ENCODE data around the gene CHST5.

CHST5 gene

GRCh38 chr16:75535901-75536300 is at the start of gene CHST5:
TSS of gene CHST5 (minus strand) at chr16:75536108. CDS start at chr16:75530384, 5,724 bp downstream.
- Mint-ChIP-seq H3K27me3 (no peaks in the 10 kb centered on the region), H3K27ac (no peak within 1 kb of the TSS), H3K9me3 (no peaks in the 10 kb centered on the region), H3K4me1 (ENCODE audit: low read depth) (peaks cover 2% of the 10 kb centered on the region), H3K36me3 (ENCODE audit: low read depth) (no peaks in the 10 kb centered on the region), H3K4me3 (no peak within 1 kb of the TSS)
- DNase-seq = no peak

GRCh38 chr16:75584108-75584507 is 48.2 kb upstream of the CHST5 start:
- Mint-ChIP-seq H3K27me3 (no peaks in the 10 kb centered on the region), H3K27ac (peak overlapping the region; percentile 22), H3K36me3 (ENCODE audit: low read depth) (peaks cover 35% of the 10 kb centered on the region), H3K4me1 (ENCODE audit: low read depth) (peaks cover 7% of the 10 kb centered on the region), H3K4me3 (no peak overlapping the region), H3K9me3 (no peaks in the 10 kb centered on the region)
- DNase-seq = no peak

GRCh38 chr16:75579281-75579834 is 43.5 kb upstream of the CHST5 start:
- peak overlapping the region; percentile 35 for H3K27ac Mint-ChIP-seq
- DNase-seq = no peak
- no peaks in the 10 kb centered on the region for H3K9me3 Mint-ChIP-seq
- H3K27me3 Mint-ChIP-seq = no peaks in the 10 kb centered on the region
- peaks cover 22% of the 10 kb centered on the region for H3K4me1 Mint-ChIP-seq (ENCODE audit: low read depth)
- peaks cover 57% of the 10 kb centered on the region for H3K36me3 Mint-ChIP-seq (ENCODE audit: low read depth)
- no peak overlapping the region for H3K4me3 Mint-ChIP-seq

GRCh38 chr16:75578725-75579124 is 42.8 kb upstream of the CHST5 start:
- Mint-ChIP-seq H3K36me3 (ENCODE audit: low read depth) (peaks cover 64% of the 10 kb centered on the region), H3K4me1 (ENCODE audit: low read depth) (peaks cover 23% of the 10 kb centered on the region), H3K9me3 (no peaks in the 10 kb centered on the region), H3K27me3 (no peaks in the 10 kb centered on the region), H3K27ac (peak overlapping the region; percentile 35), H3K4me3 (no peak overlapping the region)
- no peak for DNase-seq

- H3K36me3 Mint-ChIP-seq (ENCODE audit: low read depth) = peaks cover 69% of the 10 kb centered on the region
- DNase-seq = peak; percentile 2
- H3K4me3 Mint-ChIP-seq = no peak overlapping the region
- no peaks in the 10 kb centered on the region for H3K27me3 Mint-ChIP-seq
- H3K9me3 Mint-ChIP-seq = no peaks in the 10 kb centered on the region
- peak overlapping the region; percentile 35 for H3K27ac Mint-ChIP-seq
- peaks cover 26% of the 10 kb centered on the region for H3K4me1 Mint-ChIP-seq (ENCODE audit: low read depth)
These were observed 42.3 kb upstream of the CHST5 start for GRCh38 chr16:75578212-75578611.

GRCh38 chr16:75576384-75576811 is 40.5 kb upstream of the CHST5 start:
- Mint-ChIP-seq H3K4me1 (ENCODE audit: low read depth) (peaks cover 36% of the 10 kb centered on the region), H3K27me3 (no peaks in the 10 kb centered on the region), H3K4me3 (no peak overlapping the region), H3K9me3 (no peaks in the 10 kb centered on the region), H3K27ac (peak overlapping the region; percentile 31), H3K36me3 (ENCODE audit: low read depth) (peaks cover 85% of the 10 kb centered on the region)
- no peak for DNase-seq

- peak overlapping the region; percentile 31 for H3K27ac Mint-ChIP-seq
- H3K27me3 Mint-ChIP-seq = no peaks in the 10 kb centered on the region
- no peaks in the 10 kb centered on the region for H3K9me3 Mint-ChIP-seq
- DNase-seq = no peak
- H3K4me1 Mint-ChIP-seq (ENCODE audit: low read depth) = peaks cover 40% of the 10 kb centered on the region
- no peak overlapping the region for H3K4me3 Mint-ChIP-seq
- H3K36me3 Mint-ChIP-seq (ENCODE audit: low read depth) = peaks cover 87% of the 10 kb centered on the region
These were observed 40.0 kb upstream of the CHST5 start for GRCh38 chr16:75575958-75576357.

- Mint-ChIP-seq H3K27ac (peak overlapping the region; percentile 27), H3K27me3 (no peaks in the 10 kb centered on the region), H3K36me3 (ENCODE audit: low read depth) (peaks cover 89% of the 10 kb centered on the region), H3K4me3 (no peak overlapping the region), H3K9me3 (no peaks in the 10 kb centered on the region), H3K4me1 (ENCODE audit: low read depth) (peaks cover 45% of the 10 kb centered on the region)
- no peak for DNase-seq
These were observed 38.0 kb upstream of the CHST5 start for GRCh38 chr16:75573955-75574354.

GRCh38 chr16:75572864-75573542 is 37.1 kb upstream of the CHST5 start:
- Mint-ChIP-seq H3K9me3 (no peaks in the 10 kb centered on the region), H3K27me3 (no peaks in the 10 kb centered on the region), H3K4me1 (ENCODE audit: low read depth) (peaks cover 50% of the 10 kb centered on the region), H3K36me3 (ENCODE audit: low read depth) (peaks cover 90% of the 10 kb centered on the region), H3K27ac (peak overlapping the region; percentile 22), H3K4me3 (no peak overlapping the region)
- no peak for DNase-seq

GRCh38 chr16:75570396-75571065 is 34.6 kb upstream of the CHST5 start:
- Mint-ChIP-seq H3K36me3 (ENCODE audit: low read depth) (peaks cover 78% of the 10 kb centered on the region), H3K4me1 (ENCODE audit: low read depth) (peaks cover 57% of the 10 kb centered on the region), H3K9me3 (no peaks in the 10 kb centered on the region), H3K27ac (peak overlapping the region; percentile 82), H3K4me3 (no peak overlapping the region), H3K27me3 (no peaks in the 10 kb centered on the region)
- no peak for DNase-seq

- Mint-ChIP-seq H3K27me3 (peaks cover 9% of the 10 kb centered on the region), H3K4me3 (peak overlapping the region; percentile 97), H3K4me1 (ENCODE audit: low read depth) (peaks cover 59% of the 10 kb centered on the region), H3K27ac (peak overlapping the region; percentile 84), H3K9me3 (no peaks in the 10 kb centered on the region), H3K36me3 (ENCODE audit: low read depth) (peaks cover 56% of the 10 kb centered on the region)
- DNase-seq = no peak
These were observed 32.0 kb upstream of the CHST5 start for GRCh38 chr16:75567911-75568310.

- Mint-ChIP-seq H3K27ac (peak overlapping the region; percentile 84), H3K27me3 (peaks cover 14% of the 10 kb centered on the region), H3K36me3 (ENCODE audit: low read depth) (peaks cover 45% of the 10 kb centered on the region), H3K4me3 (peak overlapping the region; percentile 97), H3K4me1 (ENCODE audit: low read depth) (peaks cover 52% of the 10 kb centered on the region), H3K9me3 (no peaks in the 10 kb centered on the region)
- peak; percentile 48 for DNase-seq
These were observed 30.9 kb upstream of the CHST5 start for GRCh38 chr16:75566758-75567255.

- Mint-ChIP-seq H3K4me3 (peak within 1 kb of the TSS; percentile 97), H3K36me3 (ENCODE audit: low read depth) (peaks cover 39% of the 10 kb centered on the region), H3K9me3 (no peaks in the 10 kb centered on the region), H3K27me3 (peaks cover 14% of the 10 kb centered on the region), H3K27ac (peak within 1 kb of the TSS; percentile 98), H3K4me1 (ENCODE audit: low read depth) (peaks cover 51% of the 10 kb centered on the region)
- peak; percentile 95 for DNase-seq
These were observed 30.3 kb upstream of the CHST5 start, which contains the start of gene GABARAPL2 for GRCh38 chr16:75566040-75566757. TSS of gene GABARAPL2 (plus strand) at chr16:75566379. CDS start at chr16:75566487, 108 bp downstream.

- peak overlapping the region; percentile 97 for H3K4me3 Mint-ChIP-seq
- peaks cover 50% of the 10 kb centered on the region for H3K4me1 Mint-ChIP-seq (ENCODE audit: low read depth)
These were observed 29.7 kb upstream of the CHST5 start for GRCh38 chr16:75565640-75566039.

More at GRCh38 chr16:75565640-75566039, 29.7 kb upstream of the CHST5 start:
- DNase-seq = no peak
- Mint-ChIP-seq H3K36me3 (ENCODE audit: low read depth) (peaks cover 35% of the 10 kb centered on the region), H3K9me3 (no peaks in the 10 kb centered on the region), H3K27ac (peak overlapping the region; percentile 98), H3K27me3 (peaks cover 14% of the 10 kb centered on the region)

Measured in activated T-cell treated with anti-CD3 and anti-CD28 coated beads, Interleukin-2, amount 50 U/mL, for 24 hours (primary cell).